Subcutaneous adipose tissue (tissue), 4 donors: Measurements from ENCODE around the gene EFCAB6. TPM values are rescaled to one million over a fixed set of nuclear protein-coding genes. Genes with fewer than 3 reads are reported as not detected.

Experiments
- total RNA-seq, 4 donors: library from RNA; depleted of rRNA; stranded (reverse); fragments of >200 nt; gene quantifications; one replicate each; pipeline ENCODE4 v1.1.0, GENCODE V29; 2016
- TF ChIP-seq, protein P1 (sequence below): fragments of 450-650 bp; IDR thresholded peaks from one replicate; pipeline ENCODE4 v1.5.1; 2016; ENCODE audit warnings: low read depth, mild to moderate bottlenecking, control low read depth, antibody characterized with exemption, moderate library complexity

Gene EFCAB6
- total RNA-seq, 4 donors from 2014 or later = 2.1 to 4.0 (median 2.4) TPM

DNA sequence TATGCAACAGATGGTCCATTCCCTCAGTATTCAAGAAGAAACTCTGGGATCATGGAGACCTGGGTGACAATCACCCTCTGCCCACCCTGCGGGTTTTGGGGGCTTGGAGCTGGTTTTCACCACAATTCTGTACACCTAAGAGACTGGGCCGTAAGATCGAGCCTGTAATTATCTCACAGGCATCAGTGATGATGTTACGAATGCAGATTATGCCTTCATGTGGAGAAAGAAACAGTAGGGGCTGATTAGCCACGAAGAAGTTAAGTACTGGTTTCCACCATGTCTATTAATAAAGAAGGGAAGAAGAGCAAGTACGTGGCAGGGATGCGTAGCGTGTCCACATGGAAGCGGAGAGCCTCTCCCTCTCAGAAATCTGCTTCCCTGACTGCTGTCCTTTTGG lies 5.3 kb upstream of the EFCAB6 start:
- TF ChIP-seq, protein P1, sequence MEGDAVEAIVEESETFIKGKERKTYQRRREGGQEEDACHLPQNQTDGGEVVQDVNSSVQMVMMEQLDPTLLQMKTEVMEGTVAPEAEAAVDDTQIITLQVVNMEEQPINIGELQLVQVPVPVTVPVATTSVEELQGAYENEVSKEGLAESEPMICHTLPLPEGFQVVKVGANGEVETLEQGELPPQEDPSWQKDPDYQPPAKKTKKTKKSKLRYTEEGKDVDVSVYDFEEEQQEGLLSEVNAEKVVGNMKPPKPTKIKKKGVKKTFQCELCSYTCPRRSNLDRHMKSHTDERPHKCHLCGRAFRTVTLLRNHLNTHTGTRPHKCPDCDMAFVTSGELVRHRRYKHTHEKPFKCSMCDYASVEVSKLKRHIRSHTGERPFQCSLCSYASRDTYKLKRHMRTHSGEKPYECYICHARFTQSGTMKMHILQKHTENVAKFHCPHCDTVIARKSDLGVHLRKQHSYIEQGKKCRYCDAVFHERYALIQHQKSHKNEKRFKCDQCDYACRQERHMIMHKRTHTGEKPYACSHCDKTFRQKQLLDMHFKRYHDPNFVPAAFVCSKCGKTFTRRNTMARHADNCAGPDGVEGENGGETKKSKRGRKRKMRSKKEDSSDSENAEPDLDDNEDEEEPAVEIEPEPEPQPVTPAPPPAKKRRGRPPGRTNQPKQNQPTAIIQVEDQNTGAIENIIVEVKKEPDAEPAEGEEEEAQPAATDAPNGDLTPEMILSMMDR = no peak

DNA sequence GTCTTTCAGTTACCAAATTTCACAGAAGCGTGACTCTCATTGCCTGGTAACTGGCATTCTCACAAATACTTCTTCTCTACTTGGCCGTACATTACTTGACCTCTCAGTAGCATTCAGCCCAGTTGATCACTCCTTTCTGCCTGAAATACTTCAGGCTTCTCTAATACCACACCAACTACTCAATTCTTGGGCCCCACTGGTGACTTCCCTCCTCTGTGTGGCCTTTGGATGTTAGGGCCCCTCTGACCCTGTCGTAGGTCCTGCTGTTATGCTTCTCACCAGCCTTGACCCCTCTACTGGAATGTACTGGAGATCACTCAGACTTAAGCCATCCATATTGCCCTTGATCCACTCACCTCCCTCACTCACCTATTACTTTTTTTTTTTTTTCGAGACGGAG lies 2.2 kb upstream of the EFCAB6 start:
- TF ChIP-seq, protein P1 = no peak

DNA sequence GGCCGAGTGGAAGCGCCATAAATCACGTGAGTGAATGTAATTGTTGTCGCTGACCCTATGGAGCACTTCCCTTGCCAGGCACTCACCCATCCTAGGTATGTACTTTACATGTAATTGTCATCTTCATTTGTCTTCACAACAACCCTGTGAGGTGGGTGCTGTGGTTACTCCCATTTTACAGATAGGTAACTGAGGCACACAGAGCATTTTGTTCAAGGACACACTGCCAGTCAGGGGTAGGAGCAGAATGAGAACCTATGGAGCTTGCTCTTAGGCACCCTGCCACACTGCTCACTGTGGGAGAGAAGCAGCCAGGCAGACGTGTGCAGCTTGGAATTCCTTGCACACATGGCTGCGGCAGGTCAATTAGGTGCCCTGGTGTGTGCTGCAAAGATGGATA lies 785 bp upstream of the EFCAB6 start:
- TF ChIP-seq, protein P1 = no peak

DNA sequence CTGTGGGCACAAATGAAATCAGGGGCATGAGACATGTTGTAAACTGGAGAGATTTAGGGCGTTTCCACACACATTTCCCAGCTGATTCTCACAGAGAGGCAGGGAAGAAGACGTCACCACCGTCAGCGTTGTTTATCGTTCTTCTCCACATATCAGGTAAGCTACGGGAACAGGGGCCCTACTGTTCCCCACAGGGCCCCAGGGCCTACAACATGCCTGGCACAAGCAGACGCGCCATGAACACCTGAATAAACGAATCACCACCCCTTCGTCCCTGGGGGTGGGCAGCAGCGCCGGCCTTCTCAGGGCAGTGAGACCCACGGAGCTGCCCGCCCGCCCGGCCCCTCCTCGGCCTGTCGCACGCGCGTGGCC lies 342 bp downstream of the EFCAB6 start:
- TF ChIP-seq, protein P1 = no peak

DNA sequence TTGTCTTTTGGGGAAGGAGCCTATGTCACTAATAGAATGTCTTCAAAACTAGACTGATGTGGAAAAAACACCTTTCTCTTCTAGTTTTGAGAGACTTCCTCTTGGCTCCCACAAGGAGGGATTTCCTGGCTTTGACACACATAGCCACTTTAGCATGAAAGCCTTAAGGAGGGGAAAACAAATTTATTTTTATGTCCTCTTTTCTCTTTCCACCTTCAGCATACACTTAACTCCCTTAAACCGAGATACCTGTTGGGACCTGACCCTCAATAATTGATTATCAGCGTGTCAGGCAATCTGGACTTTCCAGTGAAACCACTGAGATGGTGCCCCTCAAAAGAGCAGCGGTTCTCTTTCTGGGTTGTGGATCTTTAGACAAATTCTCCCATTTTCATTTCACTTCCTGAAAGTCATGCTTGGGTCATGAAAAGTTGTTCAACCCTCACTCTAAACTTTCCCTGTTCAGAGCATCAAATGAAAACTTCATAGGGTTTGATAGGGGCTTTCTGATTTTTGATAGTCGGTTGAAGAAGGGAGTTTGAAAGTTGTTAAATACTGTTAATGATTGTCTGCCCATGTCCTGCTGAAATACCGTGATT lies 9.1 kb downstream of the EFCAB6 start:
- TF ChIP-seq, protein P1 = no peak

DNA sequence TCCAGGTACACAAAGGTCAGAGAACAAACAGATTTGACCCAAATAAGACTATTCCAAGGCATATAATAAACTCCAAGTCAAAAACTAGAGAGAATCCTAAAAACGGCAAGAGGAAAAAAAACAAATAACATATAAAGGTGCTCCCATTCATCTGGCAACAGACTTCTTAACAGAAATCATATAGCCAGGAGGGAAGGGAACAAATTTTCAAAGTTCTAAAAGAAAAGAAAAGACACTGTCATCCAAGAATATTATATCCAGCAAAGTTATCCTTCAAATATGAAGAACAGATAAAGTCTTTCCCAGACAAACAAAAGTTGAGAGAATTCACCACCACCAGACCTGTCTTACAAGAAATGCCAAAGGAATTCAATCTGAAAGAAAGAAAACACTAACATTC lies 11.1 kb downstream of the EFCAB6 start:
- TF ChIP-seq, protein P1 = no peak

DNA sequence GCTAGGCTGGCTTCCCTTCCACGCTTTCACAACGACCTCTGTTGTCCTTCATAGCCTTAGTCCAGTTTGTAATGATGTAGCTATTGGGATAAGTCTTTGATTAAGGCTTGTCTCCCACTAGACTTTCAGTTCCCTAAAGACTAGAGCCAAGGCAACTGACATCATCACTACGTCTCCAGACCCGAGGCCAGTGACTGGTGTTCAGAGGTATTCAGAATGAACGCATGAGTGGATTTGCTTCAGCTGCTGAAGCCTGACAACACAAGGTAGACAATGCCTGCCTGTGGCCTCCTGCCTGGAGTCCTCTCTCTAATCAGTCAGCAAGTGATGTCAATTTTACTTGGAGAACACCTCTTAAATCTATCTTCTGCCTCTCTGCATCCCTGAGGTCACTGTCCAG lies 13.6 kb downstream of the EFCAB6 start:
- TF ChIP-seq, protein P1 = no peak
